Stimulated activated CD8-positive, alpha-beta memory T cell treated with anti-CD3 and anti-CD28 coated beads, Interleukin-4, amount 100 ng/mL, for 4 hours (primary cell): ENCODE results near the gene NFS1.
A peak's percentile ranks its signal among the peaks of the same experiment; 100 is the strongest.
"Not testable (repeated sequence)": the region's sequence is repeated elsewhere in the genome, so short reads cannot be mapped to it uniquely, and the experiment has no call there.

ENCODE experiments used
- DNase-seq, 2 donors: peaks; one replicate each; pipeline ENCODE4 v3.0.0-alpha.2; 2020; ENCODE audit warnings: low read depth in 2 of 2, low spot score in 1 of 2

Gene NFS1

DNA sequence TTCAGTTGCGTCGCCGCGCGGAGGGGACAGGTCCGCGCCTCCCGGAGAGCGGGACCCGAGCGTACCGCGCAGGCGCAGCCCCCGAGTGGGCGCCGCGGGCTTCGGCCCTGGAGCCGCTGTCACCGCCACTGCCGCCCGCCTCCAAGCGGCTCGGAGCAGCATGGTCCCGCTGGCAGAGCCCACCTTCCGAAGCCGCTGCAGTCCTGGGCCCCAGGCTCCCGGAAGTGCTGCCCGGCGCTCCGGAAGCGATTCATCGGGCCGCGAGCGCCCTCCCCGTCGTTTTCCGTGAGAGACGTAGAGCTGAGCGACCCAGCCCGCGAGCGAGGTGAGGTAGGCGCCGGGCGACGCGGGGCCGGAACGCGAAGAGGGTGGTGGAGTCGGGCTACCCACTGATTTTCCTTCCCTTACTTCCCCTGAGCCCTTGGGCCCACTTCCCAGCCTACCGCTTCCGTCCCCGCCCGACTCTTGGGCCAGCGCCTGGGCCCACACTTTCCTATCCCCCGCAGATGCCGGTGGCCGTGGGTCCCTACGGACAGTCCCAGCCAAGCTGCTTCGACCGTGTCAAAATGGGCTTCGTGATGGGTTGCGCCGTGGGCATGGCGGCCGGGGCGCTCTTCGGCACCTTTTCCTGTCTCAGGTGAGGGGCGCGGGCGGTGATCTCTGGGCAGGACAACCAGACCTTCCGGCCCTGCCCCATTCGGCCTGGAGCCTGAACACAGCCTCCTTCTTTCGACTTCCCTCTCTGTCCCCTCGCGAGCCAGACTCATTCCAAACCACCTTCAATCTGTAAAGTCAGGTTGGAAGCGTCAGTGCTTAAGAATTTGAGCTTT, at the start of gene NFS1, which contains the start of gene ROMO1:
NFS1 (minus strand) TSS at position 226 of the 830 bp plus-strand sequence; CDS start at position 162, 64 bp downstream.
ROMO1 (plus strand) TSS at position 279 of the 830 bp plus-strand sequence; CDS start at position 507, 228 bp downstream.
- peak; percentile 63 to 64 for DNase-seq

DNA sequence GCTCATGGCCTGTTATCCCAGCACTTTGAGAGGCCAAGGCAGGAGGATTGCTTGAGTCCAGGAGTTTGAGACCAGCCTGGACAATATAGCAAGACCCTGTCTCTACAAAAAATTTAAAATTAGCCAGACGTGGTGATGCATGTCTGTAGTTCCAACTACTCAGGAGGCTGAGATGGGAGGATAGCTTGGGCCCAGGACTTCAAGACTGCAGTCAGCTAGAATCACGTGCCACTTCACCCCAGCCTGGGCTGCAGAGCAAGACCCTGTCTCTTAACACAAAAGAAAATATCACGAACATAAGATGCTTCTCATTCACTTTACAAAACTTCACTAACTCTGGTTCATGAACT, 45.3 kb upstream of the NFS1 start:
- DNase-seq, result not testable (repeated sequence)

DNA sequence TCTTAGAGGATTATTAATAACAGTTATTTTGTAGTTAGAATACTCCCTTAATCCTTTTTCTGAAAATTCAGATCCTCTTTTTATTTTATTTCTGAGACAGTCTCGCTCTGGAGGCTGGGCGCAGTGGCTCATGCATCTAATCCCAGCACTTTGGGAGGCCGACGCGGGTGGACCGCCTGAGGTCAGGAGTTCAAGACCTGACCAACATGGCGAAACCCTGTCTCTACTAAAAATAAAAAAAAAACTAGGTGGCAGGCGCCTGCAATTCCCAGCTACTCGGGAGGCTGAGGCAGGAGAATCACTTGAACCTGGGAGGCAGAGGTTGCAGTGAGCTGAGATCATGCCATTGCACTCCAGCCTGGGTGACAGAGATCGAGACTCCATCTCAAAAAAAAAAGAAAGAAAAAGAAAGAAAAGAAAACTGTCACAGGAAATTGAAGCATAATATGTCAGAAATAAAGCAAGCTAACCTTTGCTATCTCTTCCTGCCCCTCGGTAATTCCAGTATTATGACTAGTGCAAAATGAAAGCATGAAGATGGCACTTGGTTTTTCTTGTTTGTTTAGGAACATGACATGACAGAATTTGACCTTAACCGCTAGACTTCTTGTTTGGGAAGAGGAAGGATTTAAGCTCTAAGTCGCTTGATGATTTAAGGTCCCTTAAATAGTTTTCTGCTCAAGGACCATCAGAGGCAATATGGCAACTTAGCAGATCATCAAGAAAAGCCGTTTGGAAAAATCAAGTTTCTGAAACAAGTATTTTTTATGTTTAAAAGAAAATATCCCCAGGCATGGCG, 44.7 kb upstream of the NFS1 start:
- no peak for DNase-seq

DNA sequence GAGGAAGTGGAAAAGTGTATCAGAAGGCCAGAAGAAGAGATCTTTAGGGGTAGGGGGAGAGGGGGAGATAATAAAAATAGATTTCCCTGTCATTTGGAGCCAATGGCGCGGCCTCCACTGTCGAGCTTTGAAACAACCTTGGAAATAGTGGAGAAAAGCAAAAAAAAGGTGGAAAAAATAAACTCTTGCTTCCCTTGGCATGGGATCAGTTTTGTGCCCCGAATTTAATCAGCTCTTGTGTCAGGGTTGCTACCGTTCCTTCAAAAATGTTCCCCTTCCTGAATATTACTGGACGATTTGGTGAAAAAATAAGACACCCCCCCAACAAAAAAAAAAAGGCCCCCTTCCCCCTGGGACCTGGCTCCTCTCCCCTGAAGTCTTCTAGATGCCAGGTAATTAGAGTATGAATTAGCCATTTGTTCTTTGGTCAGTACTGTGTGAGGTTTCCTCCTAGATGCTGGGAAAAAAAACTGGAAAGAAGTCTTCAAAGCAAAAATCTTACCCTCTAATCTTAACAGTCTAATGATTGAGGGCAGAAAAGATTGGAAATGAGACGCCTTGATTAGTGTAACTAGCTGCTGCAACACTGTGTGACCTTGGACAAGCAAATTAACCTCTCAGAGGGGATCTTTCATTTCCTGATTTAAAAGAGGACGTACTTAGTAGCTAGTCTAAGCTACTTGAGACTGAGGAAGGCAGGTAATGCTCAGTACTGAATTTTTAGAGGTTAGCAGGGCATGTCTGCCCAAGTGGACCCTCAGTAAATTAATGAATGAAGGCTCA, 43.8 kb upstream of the NFS1 start:
- DNase-seq, result no peak

DNA sequence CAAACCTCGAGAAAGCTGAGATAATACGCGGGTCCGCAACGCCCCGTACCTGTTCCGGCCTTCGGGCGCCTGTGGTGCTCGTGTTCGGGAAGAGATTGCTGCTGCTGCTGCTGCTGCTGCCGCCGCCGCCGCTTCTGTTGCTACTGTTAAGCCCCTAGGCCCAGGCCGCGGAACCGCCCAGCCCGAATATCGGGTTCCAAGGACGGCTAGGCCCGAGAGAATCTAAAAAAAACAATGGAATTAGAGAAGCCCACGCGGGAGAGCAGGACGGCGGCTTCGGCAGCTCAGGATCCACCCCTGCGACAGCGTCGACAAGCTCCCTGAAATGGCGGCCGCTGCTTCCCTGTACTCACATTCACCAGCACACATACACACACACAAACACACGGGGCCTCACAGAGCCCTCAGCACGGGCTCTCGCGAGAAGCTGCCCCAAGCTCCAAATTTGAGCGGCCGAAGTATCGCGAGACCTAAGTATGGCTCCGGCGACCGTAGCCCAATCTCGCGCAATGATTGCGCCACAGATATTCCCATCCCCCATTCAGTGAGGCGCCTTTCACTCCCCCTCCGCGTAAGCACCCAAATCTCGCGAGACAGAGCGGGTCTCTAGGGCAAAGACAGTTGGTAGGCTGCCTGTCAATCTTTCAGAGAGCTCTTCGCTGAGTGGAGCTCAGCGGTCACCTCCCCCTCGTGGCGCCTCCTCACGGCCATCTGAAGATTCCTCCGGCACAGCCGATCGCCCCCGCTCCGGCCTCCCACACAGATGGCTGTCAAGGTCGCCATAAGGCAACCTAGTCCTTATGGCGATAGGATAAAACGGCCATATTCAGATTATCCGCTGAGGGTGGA, 43.0 kb upstream of the NFS1 start, which contains the start of gene RBM39:
RBM39 (minus strand) TSS at position 369 of the 849 bp plus-strand sequence. CDS start 1,386 bp downstream, outside the sequence.
- DNase-seq, result peak; percentile 98

DNA sequence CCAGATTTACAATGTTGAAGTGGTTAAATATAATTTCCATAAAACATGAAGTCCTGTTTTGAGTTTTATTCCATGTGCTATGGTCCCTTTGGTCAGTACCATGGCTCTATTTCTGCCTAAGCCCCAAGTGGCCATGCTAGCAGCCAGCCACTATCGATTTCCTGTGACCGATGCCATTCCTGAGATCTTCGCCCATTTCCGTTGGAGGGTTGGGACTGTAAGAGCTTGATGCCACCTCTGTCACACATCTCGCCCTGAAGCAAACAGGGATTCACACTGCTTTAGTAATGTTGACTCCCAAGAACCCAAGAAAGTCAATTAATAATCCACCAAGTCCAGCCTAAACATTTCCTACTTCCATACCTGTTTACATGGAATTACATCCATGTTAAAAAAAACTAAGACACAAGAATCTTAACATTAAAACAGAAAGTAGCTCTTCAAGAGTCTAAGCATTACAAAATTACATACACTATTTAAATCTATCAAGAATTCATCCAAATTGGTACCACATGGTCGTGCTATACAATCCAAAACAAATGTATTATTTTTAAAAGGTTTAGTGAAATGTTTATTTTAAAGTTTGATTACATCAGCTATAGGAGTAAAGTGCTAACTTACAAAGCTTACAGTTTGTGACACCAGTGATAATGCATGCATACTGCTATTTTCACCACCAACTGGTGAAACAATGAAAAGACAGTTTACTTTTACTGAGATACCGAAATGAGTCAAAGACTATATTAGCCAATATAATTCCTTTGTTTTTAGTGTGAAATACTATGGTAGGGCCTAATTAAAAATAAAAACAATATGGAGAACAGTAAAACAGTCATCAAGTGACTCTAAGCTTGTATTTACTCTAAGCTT, 40.4 kb upstream of the NFS1 start:
- no peak for DNase-seq

DNA sequence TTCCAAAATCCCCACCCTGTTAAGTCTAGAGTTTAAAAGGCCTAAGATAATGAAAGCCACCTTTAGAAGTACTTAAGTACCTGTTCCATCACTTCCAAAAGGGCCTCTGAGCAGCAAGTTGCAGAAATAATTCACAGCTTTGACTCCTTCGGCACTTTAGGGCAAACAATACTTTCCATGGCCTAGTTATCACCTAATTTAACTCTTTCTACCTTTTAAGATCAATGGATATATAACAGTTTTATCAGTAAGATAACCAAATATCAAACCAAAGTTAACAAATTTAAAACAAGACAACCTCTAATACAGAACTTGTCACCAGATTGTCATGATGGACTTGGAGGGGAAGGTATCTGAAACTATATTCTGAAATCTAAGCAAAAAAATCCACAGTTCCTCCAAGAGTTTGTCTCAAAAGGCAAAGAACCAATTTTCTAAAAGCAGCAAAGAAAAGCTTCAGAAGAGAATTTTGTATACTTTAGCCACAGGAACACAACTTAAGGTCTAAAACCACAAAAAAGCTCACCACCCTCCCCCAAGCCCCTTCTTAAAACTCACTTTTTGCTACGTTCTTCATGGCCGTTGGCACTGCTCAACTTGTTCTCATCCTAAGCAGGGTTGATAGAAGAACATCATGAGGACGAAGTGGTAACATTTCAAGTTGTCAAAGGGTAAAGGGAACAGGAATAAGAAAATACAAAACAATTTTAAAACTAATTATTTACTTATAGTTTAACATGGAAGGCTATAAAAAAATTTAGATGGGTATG, 39.4 kb upstream of the NFS1 start:
- no peak for DNase-seq

DNA sequence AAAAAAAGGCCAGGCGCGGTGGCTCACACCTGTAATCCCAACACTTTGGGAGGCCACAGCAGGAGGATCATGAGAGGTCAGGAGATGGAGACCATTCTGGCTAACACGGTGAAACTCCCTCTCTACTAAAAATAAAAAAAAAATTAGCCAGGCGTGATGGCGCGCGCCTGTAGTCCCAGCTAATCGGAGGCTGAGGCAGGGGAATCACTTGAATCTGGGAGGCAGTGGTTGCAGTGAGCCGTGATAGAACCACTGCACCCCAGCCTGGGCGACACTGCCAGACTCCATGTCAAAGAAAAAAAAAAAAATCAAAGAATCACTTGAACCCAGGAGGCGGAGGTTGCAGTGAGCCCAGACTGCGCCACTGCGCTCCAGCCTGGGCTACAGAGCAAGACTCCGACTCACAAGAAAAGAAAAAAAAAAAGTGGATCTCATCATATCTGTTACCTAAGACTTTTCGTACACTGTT, 38.7 kb upstream of the NFS1 start:
- DNase-seq, result no peak

DNA sequence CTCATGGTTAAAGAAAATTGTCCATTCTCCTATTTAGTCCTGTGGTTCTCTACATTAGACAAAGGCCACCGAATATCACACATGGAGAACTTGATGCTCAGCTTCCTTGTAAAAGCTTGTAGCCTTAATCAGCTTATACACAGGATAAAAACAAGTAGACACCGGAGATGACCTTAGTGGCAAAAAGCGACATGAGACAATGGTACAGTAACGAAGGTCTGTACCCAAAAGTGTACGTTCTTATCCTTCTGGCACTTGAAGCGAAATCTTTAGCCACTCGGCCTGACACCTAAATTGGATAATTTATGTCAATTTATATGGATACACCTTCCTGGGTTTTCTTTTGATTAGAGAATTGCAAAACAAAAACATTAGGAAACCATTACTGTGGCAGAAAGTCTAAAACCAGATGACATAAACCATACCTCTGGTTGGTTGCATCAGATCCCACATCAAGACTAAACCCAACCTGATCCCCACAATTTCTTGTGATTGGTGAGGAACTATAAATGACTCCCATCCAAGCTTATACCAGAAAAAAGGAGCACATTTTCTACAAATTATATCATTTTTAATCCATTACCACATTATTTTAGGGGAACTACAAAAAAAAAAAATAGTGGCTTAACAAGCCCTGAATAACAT, 36.8 kb upstream of the NFS1 start:
- no peak for DNase-seq

DNA sequence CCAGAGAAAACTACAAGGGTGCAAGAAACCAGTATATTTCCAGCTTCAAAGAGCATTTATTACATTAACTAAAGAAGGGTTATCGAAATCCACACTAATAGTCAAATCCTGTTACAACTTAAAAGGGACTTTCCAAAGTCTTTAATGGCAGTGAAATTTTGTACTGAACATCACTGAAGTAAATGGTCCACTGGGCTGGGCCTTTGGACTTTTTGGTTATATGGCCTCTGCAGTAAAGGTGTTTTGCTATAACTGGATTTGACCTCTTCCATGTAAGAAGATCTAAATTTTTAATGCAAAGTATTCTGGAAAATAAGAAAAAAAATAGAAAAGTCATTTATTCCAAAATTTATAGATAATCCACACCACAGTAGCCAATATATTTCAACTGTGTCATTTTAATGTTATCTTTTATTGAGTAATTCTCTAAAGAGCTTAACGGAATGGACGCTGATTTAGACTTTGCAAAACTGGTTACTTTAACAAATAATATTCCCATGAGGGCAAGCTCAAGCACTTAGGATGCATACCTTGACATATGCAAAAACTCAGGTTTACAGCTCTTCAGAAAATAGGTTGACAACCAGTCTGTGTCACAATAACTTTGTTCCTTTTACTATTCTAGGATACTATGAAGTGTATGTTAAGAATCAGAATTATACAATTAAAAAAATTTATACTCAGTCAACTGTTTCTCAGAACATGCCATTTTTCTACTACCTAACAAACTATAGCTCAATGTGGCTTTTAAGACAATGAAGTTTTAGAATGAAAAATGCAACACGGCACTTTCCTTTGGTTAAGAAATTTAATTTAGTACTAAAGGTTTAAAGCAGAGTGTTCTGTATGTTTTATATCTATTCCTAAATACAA, 35.9 kb upstream of the NFS1 start:
- no peak for DNase-seq

DNA sequence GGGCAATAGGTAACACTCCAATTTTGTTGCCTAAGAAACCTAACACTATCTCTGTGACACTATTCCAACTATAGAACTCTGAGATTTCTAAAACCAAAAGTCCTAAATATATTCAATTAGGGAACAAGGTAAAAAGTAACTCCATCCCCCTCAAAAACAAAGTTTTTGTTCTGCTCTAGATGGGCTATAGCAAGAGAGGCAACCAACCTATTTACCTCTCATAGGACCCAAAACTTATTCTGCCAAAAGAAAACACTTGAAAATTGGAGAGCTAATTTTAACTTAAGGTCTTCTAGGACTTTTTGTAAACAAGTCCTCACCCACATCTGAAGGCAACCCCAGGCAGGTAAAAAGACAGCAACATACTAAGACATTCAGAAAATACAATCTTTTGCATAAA, 35.2 kb upstream of the NFS1 start:
- DNase-seq, result no peak

DNA sequence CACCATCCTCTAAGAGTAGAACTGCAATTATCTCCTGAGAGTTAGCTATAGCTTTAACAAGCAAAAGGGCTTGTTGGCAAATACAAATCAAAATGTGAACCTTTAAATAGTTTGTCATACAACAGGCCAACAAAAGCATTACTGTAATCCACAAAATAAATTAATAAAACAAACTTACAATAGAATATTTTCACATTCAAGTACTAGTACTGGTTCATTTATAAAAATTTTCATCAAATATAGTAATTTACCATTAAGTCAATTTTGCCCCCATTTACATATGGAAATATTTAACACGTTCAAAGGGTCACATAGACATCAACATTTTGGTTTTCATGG, 33.5 kb upstream of the NFS1 start:
- DNase-seq, result no peak

DNA sequence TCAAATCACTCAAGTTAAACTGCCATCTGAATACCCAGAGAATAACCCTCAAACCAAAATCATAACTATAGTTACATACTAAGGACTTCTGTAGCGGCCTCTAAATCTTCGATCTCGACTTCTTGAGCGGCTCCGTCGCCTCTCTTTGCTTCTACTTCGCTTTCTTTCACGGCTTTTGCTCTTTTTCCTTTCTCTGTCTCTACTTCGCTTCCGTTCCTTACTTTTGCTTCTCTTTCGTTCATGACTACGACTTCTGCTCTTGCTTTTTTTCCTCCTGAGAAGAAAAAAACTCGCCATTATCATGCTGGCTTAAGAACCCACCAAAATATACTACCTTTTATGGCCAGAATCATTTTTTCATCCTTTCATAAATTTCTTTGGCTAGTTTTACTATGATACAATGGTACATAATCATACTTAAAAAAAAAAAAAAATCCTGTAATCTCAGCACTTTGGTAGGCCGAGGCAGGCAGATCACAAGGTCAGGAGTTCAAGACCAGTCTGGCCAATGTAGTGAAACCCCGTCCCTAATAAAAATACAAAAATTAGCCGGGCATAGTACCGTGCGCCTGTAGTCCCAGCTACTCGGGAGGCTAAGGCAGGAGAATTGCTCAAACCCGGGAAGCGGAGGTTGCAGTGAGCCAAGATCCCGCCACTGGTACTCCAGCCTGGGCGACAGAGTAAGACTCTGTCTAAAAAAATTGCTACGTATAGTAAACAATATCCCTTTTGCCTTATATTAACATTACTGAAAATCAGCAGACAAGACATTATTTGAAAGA, 32.9 kb upstream of the NFS1 start:
- DNase-seq, result no peak

DNA sequence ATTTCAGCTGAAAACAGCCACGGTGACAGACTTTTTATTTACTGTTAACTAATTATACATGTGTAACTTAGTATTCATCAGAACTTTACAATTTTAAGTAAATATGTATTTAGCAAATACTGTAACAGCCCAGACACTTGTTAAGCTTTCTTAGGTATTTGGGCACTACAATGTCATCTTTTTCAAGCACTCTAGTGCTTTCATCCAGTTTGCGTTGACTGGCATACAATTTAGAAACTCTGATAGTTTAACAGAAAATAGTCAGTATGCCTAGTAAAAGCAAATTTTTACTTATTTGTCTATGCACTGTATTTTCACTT, 32.3 kb upstream of the NFS1 start:
- DNase-seq, result no peak

DNA sequence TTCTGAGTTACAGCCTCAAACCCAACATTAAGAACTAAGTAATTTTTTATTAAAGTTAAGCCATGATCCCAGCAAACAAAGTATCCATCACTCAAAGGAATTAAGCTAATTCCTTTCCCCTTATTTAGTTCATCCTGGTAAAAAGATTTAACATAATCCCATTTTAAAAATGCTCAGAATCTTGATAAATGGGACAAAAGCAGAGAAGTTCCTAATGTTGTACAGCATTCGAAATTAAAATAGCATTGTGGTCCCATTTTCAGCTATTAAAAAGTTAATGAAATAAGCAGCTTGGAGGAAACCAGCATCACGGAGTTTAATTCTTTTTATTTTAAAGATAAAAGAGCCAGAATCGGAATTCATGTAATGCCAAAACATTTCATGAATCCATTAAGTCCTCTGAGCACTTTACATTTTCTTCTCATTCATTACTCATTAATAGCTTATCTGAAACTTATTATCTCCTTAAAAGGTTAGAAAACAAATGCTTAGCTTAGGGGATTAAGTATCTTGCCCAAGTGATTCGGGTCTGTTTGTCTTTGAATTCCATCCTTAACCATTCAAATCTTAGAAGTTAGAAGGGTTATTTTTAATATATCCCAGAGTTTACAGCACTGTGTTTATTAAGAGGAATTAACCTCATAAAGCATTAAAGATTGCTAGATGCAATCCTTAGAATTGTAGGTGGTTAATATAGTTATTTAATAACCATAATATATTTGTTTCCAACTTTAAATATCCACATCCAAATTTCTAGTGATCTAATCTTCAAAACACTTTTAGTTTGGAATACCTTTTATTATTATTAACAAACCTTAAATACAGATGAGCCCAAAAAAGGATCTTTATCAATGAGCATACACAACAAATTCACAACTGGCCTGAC, 31.7 kb upstream of the NFS1 start:
- no peak for DNase-seq
